NCI-H510A treated with DMSO at 0.1 percent for 48 hours (cell line): Measurements from ENCODE around the gene ZBTB11.
"Not testable (repeated sequence)": the region's sequence is repeated elsewhere in the genome, so short reads cannot be mapped to it uniquely, and the experiment has no call there.

Source experiments
- DNase-seq: peaks from one replicate; lab custom pipeline; 2025; lab: John Stamatoyannopoulos, UW

Gene ZBTB11

DNA sequence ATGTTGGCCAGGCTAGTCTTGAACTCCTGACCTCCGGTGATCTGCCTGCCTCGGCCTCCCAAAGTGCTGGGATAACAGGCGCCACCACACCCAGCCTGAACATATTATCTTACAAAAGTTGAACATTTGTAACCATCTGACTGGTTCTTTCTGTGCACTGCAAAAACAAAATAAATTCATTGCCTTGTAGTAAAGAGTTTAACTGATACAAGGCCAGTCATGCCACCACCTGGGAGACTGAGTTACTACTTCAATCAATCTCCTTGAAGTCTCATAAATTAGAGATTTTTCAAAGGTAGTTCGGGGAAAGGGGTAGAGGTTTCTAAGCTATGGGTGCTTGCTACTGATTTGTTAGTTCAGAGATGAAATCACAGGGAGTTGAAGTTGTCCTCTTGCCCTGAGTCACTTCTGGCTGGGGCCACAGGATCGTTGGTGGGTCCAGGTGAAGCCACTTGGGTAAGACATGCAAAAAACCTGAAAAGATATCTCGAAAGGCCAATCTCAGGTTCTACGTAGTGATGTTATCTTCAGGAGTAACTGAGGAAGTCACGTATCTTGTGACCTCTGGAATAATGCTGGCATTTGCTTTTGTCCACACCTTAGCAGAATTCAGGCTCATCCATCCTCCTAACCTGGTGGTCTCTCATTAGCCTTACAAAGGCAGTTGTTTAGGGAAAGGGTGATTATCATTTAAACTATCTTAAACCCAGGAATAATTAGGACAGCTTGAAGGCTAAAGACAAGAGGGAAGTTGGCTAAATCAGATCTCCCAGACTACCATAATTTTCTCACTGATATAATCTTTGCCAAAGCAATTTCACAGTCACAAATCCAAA, 33.7 kb downstream of the ZBTB11 start:
- DNase-seq = no peak

DNA sequence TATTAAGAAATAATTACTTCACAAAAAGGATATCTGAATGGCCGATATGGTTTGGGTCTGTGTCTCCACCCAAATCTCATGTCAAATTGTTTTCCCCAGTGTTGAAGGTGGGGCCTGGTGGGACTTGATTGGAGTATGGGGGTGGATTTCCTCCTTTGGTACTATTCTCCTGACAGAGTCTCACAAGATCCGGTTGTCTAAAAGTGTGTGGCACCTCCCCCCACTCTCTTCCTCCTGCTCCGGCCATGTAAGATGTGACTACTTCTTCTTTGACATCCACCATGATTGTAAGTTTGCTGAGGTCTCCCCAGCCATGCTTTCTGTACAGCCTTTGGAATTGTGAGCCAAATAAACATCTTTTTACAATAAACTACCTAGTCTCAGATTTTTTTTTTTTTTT, 34.5 kb downstream of the ZBTB11 start:
- DNase-seq = no peak

DNA sequence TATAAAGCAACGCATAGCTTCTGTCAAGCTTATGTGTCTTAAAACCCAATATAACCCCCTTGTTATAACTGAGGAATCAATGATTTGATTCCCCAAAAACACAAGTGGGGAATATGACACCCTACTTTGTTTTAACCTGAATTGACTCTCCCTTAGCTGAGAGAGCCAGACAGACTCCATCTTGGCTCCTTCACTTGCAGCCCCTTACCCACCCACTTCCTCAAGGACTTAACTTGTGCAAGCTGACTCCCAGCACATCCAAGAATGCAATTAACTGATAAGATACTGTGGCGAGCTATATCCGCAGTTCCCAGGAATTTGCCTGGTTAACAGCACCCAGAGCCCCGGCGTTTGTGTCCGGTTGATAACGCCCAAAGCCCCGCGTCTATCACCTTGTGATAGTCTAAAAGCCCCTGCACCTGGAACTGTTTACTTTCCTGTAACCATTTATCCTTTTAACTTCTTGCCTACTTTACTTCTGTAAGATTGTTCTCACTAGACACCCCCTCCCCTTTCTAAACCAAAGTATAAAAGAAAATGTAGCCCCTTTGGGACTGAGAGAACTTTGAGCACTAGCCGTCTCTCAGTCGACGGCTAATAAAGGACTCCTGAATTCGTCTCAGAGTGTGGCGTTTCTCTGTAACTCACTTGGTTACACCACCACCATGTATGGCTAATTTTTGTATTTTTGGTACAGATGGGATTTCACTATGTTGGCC, 35.4 kb downstream of the ZBTB11 start:
- not testable (repeated sequence) for DNase-seq

DNA sequence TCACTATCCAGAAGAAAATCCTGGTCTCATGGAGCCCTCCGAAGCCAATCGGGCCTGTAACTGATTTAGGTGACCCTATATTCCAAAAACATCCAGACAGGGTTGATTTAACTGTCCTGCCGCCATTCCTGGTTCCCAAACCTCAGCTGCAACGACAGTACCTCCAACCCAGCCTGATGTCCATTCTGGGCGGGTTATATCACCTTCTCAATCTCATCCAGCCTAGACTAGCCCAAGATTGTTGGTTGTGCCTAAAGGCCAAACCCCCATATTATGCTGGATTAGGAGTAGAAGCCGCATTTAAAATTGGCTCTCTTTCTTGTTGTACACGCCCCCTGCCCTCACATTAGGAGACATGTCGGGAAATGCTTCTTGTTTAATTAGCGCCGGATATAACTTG, 36.7 kb downstream of the ZBTB11 start:
- no peak for DNase-seq

DNA sequence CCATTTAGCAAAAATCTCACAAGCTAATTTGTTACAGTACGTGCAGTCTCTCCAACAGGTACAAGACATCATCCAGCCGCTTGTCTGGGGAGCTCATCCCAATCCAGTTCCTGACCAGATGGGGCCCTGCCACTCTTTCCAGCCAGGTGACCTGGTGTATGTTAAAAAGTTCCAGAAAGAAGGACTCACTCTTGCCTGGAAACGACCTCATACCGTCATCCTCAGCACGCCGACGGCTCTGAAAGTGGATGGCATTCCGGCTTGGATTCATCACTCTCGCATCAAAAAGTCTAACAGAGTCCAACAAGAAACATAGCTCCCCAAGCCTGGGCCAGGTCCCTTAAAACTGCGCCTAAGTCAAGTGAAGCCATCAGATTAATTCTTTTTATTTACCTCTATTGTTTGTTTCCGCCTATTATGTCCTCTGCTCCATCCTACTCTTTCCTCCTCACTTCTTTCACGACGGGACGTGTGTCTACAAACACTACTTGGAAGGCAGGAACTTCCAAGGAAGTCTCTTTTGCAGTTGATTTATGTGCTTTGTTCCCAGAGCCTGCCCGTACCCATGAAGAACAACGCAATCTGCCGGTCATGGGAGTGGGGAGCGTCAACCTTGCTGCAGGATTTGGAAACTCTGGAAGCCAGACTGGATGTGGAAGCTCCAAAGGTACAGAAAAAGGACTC, 37.5 kb downstream of the ZBTB11 start:
- DNase-seq = no peak

DNA sequence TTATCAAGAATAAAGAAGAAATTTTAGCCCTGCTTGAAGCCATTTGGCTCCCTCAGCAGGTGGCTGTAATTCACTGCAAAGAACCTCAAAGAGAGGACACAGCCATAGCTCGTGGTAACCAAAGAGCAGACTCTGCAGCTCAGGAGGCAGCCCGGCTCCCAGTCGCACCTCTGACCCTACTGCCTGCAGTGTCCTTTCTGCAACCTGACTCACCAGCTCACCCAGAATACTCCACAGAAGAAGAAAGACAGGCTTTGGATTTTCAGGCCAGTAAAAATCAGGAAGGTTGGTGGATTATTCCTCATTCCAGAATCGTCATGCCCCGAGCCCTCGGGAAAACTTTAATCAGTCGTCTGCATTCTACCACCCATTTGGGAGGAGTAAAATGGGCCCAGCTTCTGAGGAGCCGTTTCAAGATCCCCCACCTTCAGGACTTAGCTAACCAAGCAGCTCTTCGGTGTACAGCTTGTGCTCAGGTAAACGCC, 38.6 kb downstream of the ZBTB11 start:
- no peak for DNase-seq

DNA sequence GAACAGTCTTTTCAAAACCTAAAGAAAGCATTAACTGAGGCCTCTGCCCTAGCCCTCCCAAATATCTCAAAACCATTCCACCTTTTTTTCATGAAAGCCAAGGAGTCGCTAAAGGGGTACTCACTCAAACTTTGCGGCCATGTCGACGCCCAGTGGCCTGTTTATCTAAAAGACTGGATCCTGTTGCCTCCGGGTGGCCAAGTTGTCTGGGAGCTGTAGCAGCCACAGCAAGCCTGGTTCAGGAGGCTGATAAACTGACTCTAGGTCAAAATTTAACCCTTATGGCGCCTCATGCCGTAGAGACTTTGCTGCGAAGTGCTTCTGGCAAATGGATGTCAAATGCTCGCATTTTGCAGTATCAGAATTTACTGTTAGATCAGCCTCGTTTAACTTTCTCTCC, 39.5 kb downstream of the ZBTB11 start:
- no peak for DNase-seq

DNA sequence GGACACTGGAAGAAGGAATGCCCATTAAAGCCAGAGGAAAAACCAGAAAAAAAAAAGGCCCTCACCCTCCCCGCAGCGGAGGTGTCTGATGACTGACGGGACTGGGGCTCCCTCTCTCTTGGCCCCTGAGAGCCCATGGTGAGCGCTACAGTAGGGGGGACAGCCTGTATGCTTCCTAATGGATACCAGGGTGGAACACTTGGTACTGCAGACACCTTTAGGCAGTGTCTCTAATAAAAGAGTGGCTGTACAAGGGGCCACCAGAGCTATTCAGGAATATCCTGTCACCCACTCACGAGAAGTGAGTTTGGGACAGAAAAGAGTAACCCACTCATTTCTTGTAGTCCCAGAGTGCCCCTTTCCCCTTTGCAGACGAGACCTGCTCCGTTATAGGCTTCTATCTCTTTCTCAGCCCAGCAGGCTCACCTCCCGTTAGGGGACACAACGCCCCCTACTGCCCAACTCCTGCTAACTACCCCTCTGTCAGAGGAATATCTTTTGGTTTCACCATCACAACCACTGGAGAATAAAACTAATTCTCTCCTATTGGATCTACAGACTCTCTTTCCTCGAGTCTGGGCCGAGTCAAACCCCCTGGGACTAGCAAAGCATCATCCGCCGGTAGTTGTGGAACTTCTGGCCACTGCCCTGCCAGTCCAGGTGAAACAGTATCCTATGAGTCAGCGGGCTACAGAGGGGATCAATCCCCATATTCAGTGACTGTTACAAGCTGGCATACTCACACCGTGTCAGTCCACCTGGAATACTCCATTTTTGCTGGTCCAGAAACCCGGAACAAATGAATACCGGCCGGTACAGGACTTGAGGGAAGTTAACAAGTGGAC, 40.8 kb downstream of the ZBTB11 start:
- DNase-seq = peak; percentile 2

DNA sequence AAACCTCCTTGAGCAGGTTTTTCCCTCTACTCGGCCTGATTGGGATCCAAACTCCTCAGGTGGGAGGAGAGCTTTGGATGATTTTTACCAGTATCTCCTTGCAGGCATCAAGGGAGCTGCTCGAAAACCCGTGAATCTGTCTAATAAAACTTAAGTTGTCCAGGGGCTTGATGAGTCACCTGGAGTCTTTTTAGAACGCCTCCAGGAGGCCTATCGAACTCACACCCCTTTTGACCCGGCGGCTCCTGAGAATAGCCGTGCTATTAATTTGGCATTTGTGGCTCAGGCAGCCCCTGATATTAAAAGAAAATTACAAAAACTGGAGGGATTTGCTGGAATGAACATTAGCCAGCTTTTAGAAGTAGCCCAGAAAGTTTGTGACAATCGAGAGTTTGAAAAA, 41.6 kb downstream of the ZBTB11 start:
- no peak for DNase-seq

DNA sequence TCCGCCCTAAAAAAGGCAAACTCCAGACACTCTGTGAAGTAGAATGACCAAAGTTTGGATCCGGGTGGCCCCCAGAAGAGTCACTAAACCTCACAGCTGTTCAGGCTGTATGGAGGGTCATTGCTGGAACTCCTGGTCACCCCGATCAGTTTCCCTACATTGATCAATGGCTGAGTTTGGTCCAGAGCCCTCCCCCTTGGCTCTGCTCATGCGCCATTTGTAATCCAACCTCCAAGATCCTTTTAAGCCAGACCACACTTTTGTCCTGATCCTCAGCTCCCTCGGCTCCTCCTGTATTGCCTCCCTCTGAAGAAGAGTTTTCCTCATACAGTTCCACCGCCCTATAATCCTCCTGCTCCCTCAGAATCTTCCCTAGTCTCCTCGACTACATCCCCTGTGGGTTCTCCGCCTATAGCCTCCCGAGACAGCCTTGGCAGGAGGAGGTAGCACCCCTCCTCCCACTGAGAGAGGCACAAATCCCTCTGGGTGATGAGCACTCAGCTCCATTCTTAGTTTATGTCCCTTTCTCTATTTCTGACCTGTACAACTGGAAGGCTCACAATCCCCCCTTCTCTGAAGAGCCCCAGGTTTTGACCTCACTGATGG, 42.2 kb downstream of the ZBTB11 start:
- no peak for DNase-seq

DNA sequence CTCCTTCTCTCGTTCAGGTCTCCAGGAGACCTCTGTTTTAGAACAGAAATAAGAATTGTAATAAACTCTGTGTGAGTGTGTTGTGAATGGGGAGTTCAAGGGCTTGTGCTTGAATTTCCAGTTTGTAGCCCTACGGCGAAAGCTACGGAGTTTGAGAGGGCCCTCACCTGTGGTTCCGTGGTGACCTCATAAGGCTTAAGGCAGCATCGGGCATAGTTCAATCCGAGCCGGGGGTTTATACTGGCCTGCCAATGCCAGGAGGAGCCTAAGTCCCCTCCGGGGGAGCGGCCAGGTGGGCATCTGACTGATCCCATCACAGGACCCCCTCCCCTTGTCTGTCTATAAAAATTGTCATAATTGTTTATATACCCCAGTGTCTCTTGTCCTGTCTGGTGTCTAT, 43.7 kb downstream of the ZBTB11 start:
- DNase-seq = no peak

DNA sequence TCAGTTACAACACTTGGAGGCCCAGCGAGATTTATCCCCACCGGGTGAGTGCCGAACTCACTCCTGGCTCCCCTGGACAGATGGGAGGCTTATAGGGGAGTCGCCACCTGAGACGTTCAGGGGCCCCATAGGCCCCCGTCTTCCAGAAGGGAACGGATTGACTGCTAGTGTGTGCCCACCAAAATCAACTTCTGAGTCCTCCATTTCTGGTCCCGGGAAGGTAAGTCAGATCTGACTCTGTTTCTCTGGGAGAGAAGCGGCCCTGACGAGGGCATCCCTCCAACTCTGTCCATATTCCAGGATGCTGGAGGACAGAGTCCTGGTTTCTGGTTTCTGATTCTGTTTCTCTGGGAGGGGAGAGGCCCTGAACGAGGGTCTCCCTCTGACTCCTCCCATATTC, 44.3 kb downstream of the ZBTB11 start:
- no peak for DNase-seq

DNA sequence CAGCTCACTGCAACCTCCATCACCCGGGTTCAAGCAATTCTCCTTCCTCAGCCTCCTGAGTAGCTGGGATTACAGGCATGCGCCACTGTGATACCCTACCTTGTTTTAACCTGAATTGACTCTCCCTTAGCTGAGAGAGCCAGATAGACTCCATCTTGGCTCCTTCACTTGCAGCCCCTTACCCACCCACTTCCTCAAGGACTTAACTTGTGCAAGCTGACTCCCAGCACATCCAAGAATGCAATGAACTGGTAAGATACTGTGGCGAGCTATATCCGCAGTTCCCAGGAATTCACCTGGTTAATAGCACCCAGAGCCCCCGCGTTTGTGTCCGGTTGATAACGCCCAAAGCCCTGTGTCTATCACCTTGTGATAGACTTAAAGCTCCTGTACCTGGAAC, 45.0 kb downstream of the ZBTB11 start:
- DNase-seq = not testable (repeated sequence)

DNA sequence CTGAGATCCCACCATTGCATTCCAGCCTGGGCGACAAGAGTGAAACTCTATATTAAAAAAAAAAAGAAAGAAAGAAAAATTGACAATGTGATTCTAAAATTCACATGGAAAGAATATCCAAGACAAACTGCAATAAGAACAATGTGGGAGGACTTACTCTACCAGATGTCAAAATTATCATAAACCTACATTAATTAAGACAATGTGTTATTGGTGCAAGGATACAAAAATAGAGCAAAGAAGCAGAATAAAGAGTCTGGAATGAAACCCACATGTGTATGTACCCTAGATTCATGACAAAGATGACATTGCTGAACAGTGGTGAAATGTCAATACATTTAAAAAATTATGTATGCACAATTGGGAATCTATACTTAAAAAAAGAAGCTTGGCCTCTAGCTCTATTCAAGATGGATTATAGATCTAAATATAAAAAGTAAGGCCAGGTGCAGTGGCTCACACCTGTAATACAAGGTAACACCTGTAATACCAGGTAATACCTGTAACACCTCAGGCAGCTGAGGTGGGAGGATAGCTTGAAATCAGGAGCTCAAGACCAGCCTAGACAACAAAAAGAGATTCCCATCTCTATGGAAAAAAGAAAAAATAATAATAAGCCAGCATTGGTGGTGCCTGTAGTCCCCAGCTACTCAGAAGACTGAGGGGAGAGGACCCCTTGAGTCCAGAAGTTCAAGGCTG, 45.7 kb downstream of the ZBTB11 start:
- no peak for DNase-seq

DNA sequence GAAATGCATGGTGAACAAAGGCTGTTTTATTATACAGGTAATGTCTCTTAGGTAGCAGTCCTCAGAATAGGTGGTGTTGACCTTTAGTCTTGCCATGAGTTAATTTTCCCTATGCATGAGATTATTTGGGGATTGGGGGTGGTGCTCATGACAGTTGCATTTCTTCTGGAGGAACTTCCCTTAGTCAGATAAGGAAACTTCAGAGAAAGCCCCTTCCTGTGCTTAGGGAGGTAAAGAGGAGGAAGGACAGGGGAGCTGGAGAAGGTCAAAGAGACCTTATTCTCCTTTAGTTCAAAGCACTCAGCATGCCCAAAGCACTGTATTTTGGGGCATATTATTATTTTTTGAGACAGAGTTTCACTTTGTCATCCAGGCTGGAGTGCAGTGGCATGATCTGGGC, 47.7 kb downstream of the ZBTB11 start:
- no peak for DNase-seq

DNA sequence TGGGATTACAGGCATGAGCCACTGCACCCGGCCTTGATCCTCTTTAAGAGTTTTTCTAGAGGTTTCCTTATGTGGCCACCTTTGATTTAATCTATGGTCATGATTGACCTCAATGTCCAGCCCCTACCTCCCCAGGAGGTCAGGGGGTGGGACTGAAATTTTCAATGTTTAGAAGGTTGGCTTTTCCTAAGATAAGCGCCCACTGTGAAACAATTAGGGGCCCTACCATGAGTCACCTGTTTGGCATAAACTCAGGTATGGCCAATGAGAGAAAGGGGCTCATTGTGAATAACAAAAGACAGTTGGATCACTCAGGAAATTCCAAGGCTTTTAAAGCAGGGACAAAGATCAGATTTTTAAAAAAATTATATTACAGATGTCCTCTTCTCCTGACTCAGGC, 51.1 kb downstream of the ZBTB11 start:
- no peak for DNase-seq

DNA sequence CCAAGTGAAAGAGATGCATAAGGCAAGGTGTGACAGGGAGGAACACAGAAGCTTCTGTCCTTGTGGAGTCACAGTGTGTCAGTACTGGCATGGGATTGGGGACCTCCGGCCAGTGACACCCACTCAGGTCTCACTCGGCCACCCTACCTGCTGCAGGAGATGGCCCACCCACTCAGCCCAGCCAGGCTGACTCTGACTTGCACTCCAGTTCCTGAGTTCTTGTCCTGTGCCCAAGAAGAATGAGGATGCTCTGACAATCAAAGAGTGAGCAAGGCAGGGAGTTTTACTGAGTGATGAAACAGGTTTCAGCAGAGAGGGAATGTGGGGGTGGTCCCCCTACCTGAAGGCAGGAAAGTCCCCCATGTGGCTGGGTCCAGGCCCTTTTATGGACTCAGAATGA, 52.1 kb downstream of the ZBTB11 start:
- DNase-seq = no peak

DNA sequence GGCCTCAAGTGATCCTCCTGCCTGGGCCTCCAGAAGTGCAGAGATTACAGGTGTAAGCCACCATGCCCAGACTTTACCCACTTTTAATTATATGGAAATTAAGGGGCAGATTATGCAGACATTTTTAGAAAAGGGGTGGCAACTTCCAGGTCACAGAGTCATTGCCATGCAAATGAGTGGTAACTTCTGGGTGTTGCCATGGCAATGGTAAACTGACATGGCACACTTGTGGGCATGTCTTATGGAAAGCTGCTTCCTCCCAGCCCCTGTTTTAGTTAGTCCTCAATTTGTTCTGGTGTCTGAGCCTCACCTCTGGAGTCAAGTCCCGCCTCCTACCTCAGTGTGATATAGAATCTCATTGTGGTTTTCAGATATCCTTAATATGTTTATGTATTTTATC, 53.3 kb downstream of the ZBTB11 start:
- no peak for DNase-seq

DNA sequence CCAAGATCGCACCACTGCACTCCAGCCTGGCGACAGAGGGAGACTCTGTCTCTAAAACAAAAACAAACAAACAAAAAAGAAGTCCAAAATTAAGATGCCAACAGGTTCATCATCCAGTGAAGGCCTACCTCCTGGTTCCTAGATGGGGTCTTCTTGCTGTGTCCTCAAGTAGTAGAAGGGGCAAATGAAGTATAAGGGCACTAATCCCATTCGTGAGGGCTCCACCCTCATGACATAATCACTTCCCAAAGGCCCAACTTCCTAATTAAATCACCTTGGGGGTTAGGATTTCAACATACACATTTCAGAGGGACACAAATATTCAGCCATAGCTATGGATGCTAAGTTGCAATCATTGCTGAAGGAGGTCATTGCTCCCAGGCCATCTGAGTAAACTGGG, 57.2 kb downstream of the ZBTB11 start:
- no peak for DNase-seq

DNA sequence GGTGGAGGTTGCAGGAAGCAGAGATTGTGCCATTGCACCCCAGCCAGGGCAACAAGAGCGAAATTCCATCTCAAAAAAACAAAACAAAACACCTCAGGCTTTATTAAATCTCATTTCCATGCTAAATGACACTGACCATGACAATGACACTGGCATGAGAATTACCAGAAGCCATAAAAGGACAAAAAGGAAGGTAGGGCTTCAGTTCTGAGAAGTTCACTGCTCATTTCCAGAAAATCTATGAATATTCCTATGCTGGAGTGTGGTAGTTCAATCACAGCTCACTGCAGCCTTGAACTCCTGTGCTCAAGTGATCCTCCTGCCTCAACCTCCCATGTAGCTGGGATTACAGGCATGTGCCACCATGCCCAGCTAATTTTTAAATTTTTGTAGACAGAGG, 58.2 kb downstream of the ZBTB11 start:
- DNase-seq = no peak

DNA sequence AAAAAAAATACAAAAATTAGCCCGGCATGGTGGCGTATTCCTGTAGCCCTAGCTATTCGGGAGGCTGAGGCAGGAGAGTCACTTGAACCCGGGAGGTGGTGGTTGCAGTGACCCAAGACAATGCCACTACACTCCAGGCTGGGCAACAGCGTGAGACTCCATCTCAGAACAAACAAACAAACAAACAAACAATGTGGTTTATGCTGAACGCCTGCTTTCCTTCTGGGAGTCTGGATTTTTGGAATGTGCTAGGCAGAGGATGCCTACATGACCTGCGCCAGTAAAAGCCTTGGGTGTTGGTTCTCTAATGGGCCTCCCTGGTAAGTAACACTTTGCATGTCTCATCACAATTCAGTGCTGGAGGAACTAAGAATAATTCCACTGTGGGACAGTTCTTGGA, 59.5 kb downstream of the ZBTB11 start:
- DNase-seq = no peak
